ENCODE results near the gene SUN5.

SUN5 gene

GRCh38 chr20:32968478-32969241, 35.6 kb downstream of the SUN5 start:
- no peak for TF ChIP-seq CTCF (IDR thresholded peaks at IDR 0.05; ENCODE audit: control insufficient read depth, extremely low read depth, insufficient read depth)
- H3K4me3 ChIP-seq (ENCODE audit: low read depth, low read length) = no peak overlapping the region
- no peak for DNase-seq (ENCODE audit: low read depth)

- no peak for TF ChIP-seq CTCF (IDR thresholded peaks at IDR 0.05; ENCODE audit: control insufficient read depth, extremely low read depth, insufficient read depth)
- no peak for DNase-seq (ENCODE audit: low read depth)
- H3K4me3 ChIP-seq (ENCODE audit: low read depth, low read length) = no peak overlapping the region
Measured at GRCh38 chr20:32967961-32968457, 36.2 kb downstream of the SUN5 start.

GRCh38 chr20:32966881-32967781, 37.1 kb downstream of the SUN5 start:
- no peak overlapping the region for H3K4me3 ChIP-seq (ENCODE audit: low read depth, low read length)
- TF ChIP-seq CTCF (IDR thresholded peaks at IDR 0.05; ENCODE audit: control insufficient read depth, extremely low read depth, insufficient read depth) = no peak
- no peak for DNase-seq (ENCODE audit: low read depth)

GRCh38 chr20:32966382-32966781, 37.9 kb downstream of the SUN5 start:
- TF ChIP-seq CTCF (IDR thresholded peaks at IDR 0.05; ENCODE audit: control insufficient read depth, extremely low read depth, insufficient read depth) = no peak
- H3K4me3 ChIP-seq (ENCODE audit: low read depth, low read length) = no peak overlapping the region
- no peak for DNase-seq (ENCODE audit: low read depth)

- no peak overlapping the region for H3K4me3 ChIP-seq (ENCODE audit: low read depth, low read length)
- DNase-seq (ENCODE audit: low read depth) = no peak
- TF ChIP-seq CTCF (IDR thresholded peaks at IDR 0.05; ENCODE audit: control insufficient read depth, extremely low read depth, insufficient read depth) = no peak
Measured at GRCh38 chr20:32965581-32966373, 38.5 kb downstream of the SUN5 start.

- no peak for DNase-seq (ENCODE audit: low read depth)
- TF ChIP-seq CTCF (IDR thresholded peaks at IDR 0.05; ENCODE audit: control insufficient read depth, extremely low read depth, insufficient read depth) = no peak
Measured at GRCh38 chr20:32965115-32965514, 39.1 kb downstream of the SUN5 start.

More at GRCh38 chr20:32965115-32965514, 39.1 kb downstream of the SUN5 start:
- no peak overlapping the region for H3K4me3 ChIP-seq (ENCODE audit: low read depth, low read length)
